ENCODE data around the gene CCL20.
A peak's percentile ranks its signal among the peaks of the same experiment; 100 is the strongest.
"Not testable (repeated sequence)": the region's sequence is repeated elsewhere in the genome, so short reads cannot be mapped to it uniquely, and the experiment has no call there.

Gene CCL20, protein sequence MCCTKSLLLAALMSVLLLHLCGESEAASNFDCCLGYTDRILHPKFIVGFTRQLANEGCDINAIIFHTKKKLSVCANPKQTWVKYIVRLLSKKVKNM

GRCh38 chr2:227813562-227814353 is at the start of gene CCL20:
Gene CCL20, plus strand, starts transcription at chr2:227813842. Its CDS starts 70 bp downstream, at chr2:227813912.
- DNase-seq (ENCODE audit: low read depth): no peak

DNA sequence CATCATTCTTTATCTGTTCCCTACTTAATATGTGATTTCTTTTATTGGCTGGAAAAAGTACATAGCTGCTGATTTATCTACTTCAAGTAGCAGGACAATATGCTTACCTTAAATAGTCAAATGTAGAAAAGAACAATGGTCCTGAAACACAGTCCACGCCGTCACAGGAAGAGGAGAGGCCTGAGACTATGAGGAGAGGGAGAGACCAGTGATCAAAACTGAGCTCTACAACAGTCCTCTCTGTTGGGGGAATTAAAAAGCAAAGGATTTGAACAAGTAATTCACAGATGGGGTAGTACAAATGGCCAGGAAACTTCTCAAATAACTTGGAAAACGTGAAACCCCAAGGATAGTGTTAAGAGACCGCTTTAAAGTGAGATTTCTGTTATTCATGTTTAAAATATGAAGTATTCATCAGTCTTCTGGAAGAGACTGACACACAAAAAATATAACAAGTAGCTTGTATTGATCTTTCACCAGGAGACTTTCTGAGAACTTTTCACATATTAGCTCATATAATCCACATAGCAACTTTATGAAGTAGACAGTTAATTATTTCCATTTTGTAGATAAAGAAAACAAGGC is 47.8 kb upstream of the CCL20 start:
- DNase-seq (ENCODE audit: low read depth): no peak

DNA sequence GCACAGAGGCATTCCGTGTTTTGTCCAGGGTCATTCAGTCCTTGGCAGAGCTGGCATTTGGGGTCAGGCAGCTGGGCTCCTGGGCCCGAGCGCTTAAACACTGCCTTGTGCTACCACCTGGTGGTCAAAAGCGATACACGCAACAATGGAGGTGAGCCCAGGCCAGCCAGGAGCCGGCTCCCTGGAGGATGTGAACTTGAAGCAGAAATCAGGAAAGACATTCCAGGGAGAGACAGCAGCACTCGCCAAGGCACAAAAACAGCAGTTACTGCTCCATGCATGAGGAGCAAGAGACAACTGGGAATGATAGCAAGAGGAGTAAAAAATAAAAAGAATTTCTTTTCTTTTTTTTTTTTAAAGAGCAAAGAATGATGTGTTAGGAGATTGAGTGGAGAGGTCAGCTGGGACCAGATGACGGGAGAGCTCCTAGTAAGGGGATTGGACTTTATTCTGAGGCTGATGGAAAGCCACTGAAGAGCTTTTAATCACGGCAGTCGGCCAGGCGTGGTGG is 47.2 kb upstream of the CCL20 start:
- peak; percentile 49 for DNase-seq (ENCODE audit: low read depth)

DNA sequence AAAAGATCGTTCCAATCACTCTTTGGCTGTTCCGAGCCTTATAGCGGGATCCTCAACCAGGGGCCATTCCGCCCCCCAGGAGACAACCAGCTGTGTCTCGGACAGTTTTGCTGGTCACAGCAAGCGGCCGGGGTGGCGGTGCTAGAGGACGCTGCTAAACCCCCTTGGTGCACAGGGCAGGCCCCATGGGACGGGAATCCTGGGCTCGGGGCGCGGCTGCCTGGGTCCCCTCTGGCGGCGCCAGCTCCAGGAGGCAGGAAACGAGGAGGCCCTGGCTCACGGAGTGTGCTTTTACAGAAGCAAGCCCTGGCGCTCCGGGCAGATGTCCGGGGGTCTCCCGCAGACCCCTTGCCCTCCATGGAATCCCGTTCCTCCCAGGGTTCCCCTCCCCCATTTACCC is 45.8 kb upstream of the CCL20 start:
- DNase-seq (ENCODE audit: low read depth): no peak

DNA sequence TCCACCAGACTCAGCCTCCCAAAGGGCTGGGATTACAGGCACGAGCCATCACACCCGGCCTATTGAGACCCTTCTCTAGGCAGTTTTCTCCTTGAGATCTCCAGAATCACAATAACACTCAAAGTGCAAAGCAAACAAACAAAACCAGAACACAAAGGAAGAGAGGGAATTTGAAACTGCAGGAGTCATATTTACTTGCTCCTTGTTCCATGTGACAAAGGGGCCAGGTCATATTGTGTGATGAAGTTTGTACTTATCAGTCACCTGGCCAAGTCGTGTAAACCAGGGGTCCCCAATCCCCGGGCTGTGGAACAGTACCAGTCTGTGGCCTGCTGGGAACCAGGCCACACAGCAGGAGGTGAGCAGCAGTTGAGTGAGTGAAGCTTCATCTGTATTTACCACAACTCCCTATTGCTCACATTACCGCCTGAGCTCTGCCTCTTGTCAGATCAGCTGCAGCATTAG is 41.4 kb upstream of the CCL20 start:
- no peak for DNase-seq (ENCODE audit: low read depth)

- no peak for DNase-seq (ENCODE audit: low read depth)
These were observed 40.7 kb upstream of the CCL20 start for GRCh38 chr2:227772932-227773331.

GRCh38 chr2:227774011-227774624 is 39.5 kb upstream of the CCL20 start:
- DNase-seq (ENCODE audit: low read depth): no peak

GRCh38 chr2:227774895-227775842 is 38.5 kb upstream of the CCL20 start:
- DNase-seq (ENCODE audit: low read depth): no peak

DNA sequence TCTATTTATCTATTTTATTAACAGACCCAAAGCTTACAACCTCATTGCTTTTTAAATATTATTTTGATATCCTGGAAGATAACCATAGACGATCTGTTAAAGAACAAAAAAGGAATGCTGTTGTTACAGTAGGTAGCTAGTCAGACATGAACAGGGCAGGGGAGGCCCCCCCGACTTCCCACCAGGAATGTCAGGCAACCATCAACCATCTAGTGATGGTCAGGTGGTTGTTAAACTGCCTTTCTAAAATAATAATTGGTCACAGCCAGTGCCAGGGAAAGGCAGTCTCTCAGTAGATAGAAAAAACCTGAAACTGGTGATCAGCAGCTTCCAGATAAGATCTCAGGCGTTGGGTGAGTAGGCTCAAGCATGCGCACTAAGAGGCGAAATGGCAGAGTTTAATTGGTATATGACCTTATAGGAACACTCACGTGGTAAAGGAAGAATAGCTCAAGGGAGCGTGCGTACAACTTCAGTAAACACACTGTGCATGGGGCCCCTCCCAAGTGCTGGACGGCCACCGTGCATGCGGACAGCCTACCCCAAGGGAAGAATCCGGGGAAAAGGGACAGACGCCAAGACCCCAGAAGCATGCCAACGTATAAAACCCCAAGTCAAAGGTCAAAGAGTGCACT is 32.5 kb upstream of the CCL20 start:
- no peak for DNase-seq (ENCODE audit: low read depth)

- DNase-seq (ENCODE audit: low read depth): no peak
These were observed 31.8 kb upstream of the CCL20 start for GRCh38 chr2:227781841-227782240.

DNA sequence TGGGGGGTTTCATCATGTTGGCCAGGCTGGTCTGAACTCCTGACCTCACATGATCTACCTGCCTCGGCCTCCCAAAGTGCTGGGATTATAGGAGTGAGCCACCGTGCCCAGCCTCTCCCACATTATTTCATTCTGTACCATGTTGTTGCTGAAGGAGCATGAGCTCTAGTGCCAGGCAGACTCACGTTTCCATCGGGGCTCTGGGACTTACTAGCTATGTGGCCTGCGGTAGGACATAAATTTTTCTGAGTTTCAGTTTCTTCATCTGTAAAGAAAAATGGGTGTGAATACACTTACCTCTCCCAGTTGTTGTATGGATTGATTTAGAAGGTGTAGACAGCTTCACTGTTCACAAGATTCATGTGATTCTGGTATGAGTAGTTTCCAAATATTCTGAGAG is 30.8 kb upstream of the CCL20 start:
- DNase-seq (ENCODE audit: low read depth): no peak

DNA sequence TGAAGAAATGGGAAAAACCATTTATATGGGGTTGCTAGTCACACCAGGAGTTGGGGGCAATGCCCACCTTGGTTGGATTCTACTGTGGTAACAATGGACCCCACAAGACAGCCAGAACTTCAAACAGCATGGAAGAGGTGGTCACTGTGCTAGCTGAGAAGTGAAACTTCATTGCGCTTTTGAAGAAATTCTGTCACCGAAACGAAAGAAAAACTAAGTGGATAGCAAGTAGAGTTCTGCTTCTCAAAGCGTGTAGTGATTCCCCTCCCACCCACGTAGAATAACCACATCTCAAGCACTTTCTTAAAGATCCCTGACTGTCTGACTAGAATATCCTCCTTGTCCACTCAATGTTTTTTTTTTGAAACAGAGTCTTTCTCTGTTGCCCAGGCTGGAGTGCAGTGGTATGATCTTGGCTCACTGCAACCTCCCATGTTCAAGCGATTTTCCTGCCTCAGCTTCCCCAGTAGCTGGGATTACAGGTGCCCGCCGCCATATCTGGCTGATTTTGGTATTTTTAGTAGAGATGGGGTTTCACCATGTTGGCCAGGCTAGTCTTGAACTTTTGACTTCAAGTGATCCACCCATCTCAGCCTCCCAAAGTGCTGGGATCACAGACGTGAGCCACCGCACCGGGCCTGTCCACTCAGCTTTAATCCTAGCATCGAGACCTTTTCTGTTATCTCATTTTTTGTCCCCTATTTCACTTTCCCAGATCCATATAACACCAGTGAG is 30.1 kb upstream of the CCL20 start:
- DNase-seq (ENCODE audit: low read depth): no peak

DNA sequence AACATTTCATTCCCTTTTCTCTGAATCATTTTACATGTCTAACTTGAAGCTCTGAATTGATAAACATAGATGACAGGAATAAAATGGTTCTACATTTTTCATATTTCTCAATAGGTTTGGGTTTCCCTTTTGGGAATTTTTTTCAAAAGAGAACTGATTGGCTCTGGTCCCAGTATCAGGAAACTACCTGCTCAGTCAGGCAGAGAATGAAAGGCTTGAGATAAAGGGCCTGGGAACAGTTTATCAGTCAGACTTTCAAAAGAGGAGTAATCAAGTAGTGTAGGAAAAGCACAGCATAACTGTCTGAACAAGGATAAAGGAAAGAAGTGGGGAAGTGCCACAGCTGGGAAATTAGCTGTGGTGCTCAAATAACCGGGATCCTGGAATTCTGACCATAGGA is 28.3 kb upstream of the CCL20 start:
- no peak for DNase-seq (ENCODE audit: low read depth)

- DNase-seq (ENCODE audit: low read depth): no peak
These were observed 25.1 kb upstream of the CCL20 start for GRCh38 chr2:227788561-227789018.

DNA sequence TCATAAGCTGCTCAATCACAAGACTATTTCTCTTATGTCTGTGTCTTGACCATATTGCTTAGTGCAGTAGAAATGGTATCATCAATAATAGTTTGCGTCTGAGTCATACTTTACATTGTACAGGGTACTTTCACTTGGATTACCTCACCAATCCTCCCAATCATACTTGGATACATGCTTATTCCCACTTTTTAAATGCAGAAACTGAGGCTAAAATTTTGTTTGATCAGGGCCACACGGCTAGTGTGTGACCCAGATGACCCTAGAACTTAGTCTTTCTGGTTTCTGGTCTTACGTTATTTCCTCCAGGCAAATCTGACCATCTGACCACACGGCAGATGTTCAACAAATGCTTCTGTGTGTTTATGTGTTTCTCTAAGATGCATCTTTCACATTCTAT is 23.8 kb upstream of the CCL20 start:
- no peak for DNase-seq (ENCODE audit: low read depth)

- DNase-seq (ENCODE audit: low read depth): no peak
These were observed 20.4 kb upstream of the CCL20 start for GRCh38 chr2:227793148-227793712.

DNA sequence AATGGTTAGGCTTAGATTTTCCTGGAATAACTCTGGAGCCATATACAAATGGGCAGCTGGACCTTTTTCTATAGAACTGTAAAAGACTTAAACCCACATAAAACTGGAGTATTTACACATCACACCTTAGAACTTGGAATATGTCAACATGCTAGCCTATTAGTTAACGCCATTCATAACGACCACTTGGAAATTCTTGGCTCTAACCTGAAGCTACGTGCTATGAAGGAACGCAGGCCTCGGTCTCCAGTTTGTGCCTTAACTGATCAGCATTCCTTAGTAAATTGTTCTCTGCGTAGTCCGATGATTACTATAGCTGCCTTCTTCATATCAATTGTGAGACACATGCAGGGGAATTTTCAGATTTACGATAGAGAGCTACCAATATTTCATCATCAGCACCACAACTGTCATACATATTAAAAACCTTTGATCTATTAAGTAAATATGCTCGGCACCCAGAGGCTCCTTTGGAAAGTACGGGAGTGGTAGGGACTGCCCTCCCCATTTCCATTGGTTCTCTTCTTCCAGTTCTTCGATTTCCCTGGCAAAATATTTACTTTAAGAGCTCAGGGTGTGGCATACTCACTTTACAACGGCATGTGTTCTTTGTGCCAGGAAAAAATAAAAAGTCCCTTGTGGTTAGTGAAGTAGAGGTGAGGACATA is 17.5 kb upstream of the CCL20 start:
- DNase-seq (ENCODE audit: low read depth): no peak

DNA sequence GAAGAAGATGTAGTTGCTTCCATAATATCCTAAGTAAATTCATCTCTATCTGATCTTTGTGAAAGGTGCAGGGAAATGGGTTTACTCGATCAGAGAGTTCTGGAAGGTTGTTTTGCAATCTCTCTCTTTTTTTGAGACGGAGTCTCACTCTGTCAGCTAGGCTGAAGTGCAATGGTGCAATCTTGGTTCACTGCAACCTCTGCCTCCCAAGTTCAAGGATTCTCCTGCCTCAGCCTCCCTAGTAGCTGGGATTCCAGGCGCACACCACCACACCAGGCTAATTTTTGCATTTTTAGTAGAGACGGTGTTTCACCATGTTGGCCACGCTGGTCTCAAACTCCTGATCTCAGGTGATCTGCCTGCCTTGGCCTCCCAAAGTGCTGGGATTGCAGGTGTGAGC is 16.9 kb upstream of the CCL20 start:
- not testable (repeated sequence) for DNase-seq (ENCODE audit: low read depth)

DNA sequence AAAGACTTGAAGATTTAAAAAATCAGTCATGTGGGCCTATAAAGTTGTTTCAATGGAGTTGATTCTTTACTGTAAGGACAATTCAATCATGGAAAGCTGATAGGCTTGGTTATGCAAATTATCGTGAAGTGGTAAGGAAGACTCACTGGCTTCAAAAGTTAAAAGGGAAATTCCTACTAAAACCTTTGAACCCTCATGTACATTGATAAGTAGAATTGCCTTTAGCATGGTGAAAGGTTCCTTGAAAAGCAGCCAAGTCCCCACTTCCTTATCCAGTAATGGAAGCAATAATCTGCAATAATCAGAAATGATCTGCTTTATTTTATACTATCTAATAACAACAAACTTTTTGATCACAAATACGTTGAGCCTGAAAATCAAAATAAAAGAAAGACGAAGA is 14.4 kb upstream of the CCL20 start:
- no peak for DNase-seq (ENCODE audit: low read depth)

GRCh38 chr2:227802882-227803281 is 10.8 kb upstream of the CCL20 start:
- no peak for DNase-seq (ENCODE audit: low read depth)
